Stimulated activated CD8-positive, alpha-beta memory T cell treated with anti-CD3 and anti-CD28 coated beads, Interleukin-15, amount 100 ng/mL, for 24 hours (primary cell): ENCODE measurements around the gene CCDC28B.
A peak's percentile ranks its signal among the peaks of the same experiment; 100 is the strongest.

Experiments
- DNase-seq: peaks from one replicate; pipeline ENCODE4 v3.0.0-alpha.2; 2020; ENCODE audit warnings: low read depth

The CCDC28B gene

GRCh38 chr1:32223683-32224082 lies 23.3 kb downstream of the CCDC28B start:
- no peak for DNase-seq

- DNase-seq: no peak
Measured at GRCh38 chr1:32224285-32224684, 23.9 kb downstream of the CCDC28B start.

- DNase-seq: no peak
Measured at GRCh38 chr1:32228771-32229170, 28.4 kb downstream of the CCDC28B start.

- no peak for DNase-seq
Measured at GRCh38 chr1:32231843-32232432, 31.5 kb downstream of the CCDC28B start.

GRCh38 chr1:32232558-32233304 lies 32.3 kb downstream of the CCDC28B start:
- no peak for DNase-seq

GRCh38 chr1:32234792-32235191 lies 34.4 kb downstream of the CCDC28B start:
- no peak for DNase-seq

GRCh38 chr1:32239337-32239736 lies 38.9 kb downstream of the CCDC28B start:
- no peak for DNase-seq

- DNase-seq: no peak
Measured at GRCh38 chr1:32239790-32240139, 39.4 kb downstream of the CCDC28B start.

GRCh38 chr1:32240140-32240951 lies 40.0 kb downstream of the CCDC28B start:
- DNase-seq: no peak

- DNase-seq: no peak
Measured at GRCh38 chr1:32241001-32241763, 40.8 kb downstream of the CCDC28B start.

- DNase-seq: no peak
Measured at GRCh38 chr1:32242341-32242851, 42.0 kb downstream of the CCDC28B start.

- DNase-seq: no peak
Measured at GRCh38 chr1:32246888-32247273, 46.5 kb downstream of the CCDC28B start, which contains the start of gene FAM167B. Gene FAM167B (plus strand): TSS chr1:32247222. CDS start chr1:32247422, 200 bp downstream.

GRCh38 chr1:32247452-32247851 lies 47.1 kb downstream of the CCDC28B start:
- no peak for DNase-seq

GRCh38 chr1:32247983-32248889 lies 47.8 kb downstream of the CCDC28B start:
- peak; percentile 66 for DNase-seq

GRCh38 chr1:32249831-32250525 lies 49.6 kb downstream of the CCDC28B start:
- no peak for DNase-seq

- peak; percentile 43 for DNase-seq
Measured at GRCh38 chr1:32250893-32251716, 50.7 kb downstream of the CCDC28B start, which contains the start of gene LCK. Gene LCK (plus strand): TSS chr1:32251265. CDS start chr1:32274330, 23,065 bp downstream.
